ENCODE results near the gene AGAP1.

The AGAP1 gene

GRCh38 chr2:235854276-235854675, 360.4 kb downstream of the AGAP1 start:
- DNase-seq (ENCODE audit: low spot score) (no peak), ATAC-seq (ENCODE audit: low read depth) (no peak)
- Histone ChIP-seq H3K27ac (ENCODE audit: poor library complexity, severe bottlenecking) (no peak overlapping the region), H3K9me3 (ENCODE audit: severe bottlenecking) (no peaks in the 10 kb centered on the region), H3K4me1 (ENCODE audit: insufficient read depth, poor library complexity, severe bottlenecking) (no peaks in the 10 kb centered on the region), H3K27me3 (ENCODE audit: insufficient read depth, poor library complexity, severe bottlenecking) (no peaks in the 10 kb centered on the region), H3K4me3 (ENCODE audit: severe bottlenecking) (no peak overlapping the region), H3K36me3 (ENCODE audit: low read depth) (no peaks in the 10 kb centered on the region)
- TF ChIP-seq, protein P1, sequence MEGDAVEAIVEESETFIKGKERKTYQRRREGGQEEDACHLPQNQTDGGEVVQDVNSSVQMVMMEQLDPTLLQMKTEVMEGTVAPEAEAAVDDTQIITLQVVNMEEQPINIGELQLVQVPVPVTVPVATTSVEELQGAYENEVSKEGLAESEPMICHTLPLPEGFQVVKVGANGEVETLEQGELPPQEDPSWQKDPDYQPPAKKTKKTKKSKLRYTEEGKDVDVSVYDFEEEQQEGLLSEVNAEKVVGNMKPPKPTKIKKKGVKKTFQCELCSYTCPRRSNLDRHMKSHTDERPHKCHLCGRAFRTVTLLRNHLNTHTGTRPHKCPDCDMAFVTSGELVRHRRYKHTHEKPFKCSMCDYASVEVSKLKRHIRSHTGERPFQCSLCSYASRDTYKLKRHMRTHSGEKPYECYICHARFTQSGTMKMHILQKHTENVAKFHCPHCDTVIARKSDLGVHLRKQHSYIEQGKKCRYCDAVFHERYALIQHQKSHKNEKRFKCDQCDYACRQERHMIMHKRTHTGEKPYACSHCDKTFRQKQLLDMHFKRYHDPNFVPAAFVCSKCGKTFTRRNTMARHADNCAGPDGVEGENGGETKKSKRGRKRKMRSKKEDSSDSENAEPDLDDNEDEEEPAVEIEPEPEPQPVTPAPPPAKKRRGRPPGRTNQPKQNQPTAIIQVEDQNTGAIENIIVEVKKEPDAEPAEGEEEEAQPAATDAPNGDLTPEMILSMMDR (IDR thresholded peaks at IDR 0.05; ENCODE audit: poor library complexity, severe bottlenecking), result no peak

DNA sequence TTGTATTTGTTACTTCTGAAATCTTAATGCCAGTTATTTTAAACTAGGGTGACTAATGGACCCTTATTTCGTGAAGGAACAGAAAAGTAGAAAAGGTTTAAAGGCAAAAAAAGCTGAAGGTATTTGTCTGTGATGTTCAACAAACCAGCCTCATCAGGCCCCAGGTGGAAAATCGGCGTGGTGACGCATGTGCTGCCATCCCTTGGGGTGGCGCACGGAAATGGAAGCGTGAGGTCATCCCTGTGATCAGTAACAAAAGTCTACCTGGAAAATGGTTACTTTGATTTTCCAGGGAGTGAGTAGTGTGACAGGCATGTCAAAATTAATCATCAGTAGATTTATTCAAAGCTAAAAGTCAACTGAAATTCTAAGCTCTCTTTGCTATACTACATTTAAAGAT, 361.2 kb downstream of the AGAP1 start:
- TF ChIP-seq, protein P1 (IDR thresholded peaks at IDR 0.05; ENCODE audit: poor library complexity, severe bottlenecking), result no peak

GRCh38 chr2:235856151-235856854, 362.5 kb downstream of the AGAP1 start:
- no peaks in the 10 kb centered on the region for H3K36me3 ChIP-seq (ENCODE audit: low read depth)
- ATAC-seq (ENCODE audit: low read depth) (no peak), DNase-seq (ENCODE audit: low spot score) (no peak)
- no peaks in the 10 kb centered on the region for H3K4me1 ChIP-seq (ENCODE audit: insufficient read depth, poor library complexity, severe bottlenecking)
- no peaks in the 10 kb centered on the region for H3K9me3 ChIP-seq (ENCODE audit: severe bottlenecking)
- no peak overlapping the region for H3K27ac ChIP-seq (ENCODE audit: poor library complexity, severe bottlenecking)
- H3K4me3 ChIP-seq (ENCODE audit: severe bottlenecking), result no peak overlapping the region
- TF ChIP-seq, protein P1 (IDR thresholded peaks at IDR 0.05; ENCODE audit: poor library complexity, severe bottlenecking), result no peak
- H3K27me3 ChIP-seq (ENCODE audit: insufficient read depth, poor library complexity, severe bottlenecking), result no peaks in the 10 kb centered on the region

More for the DNA sequence above, 361.2 kb downstream of the AGAP1 start:
- Histone ChIP-seq H3K9me3 (ENCODE audit: severe bottlenecking) (no peaks in the 10 kb centered on the region), H3K36me3 (ENCODE audit: low read depth) (no peaks in the 10 kb centered on the region), H3K4me1 (ENCODE audit: insufficient read depth, poor library complexity, severe bottlenecking) (no peaks in the 10 kb centered on the region), H3K27me3 (ENCODE audit: insufficient read depth, poor library complexity, severe bottlenecking) (no peaks in the 10 kb centered on the region), H3K4me3 (ENCODE audit: severe bottlenecking) (no peak overlapping the region), H3K27ac (ENCODE audit: poor library complexity, severe bottlenecking) (no peak overlapping the region)
- DNase-seq (ENCODE audit: low spot score) (no peak), ATAC-seq (ENCODE audit: low read depth) (no peak)

GRCh38 chr2:235857598-235857997, 363.8 kb downstream of the AGAP1 start:
- TF ChIP-seq, protein P1 (IDR thresholded peaks at IDR 0.05; ENCODE audit: poor library complexity, severe bottlenecking), result no peak
- DNase-seq (ENCODE audit: low spot score) (no peak), ATAC-seq (ENCODE audit: low read depth) (no peak)
- no peaks in the 10 kb centered on the region for H3K9me3 ChIP-seq (ENCODE audit: severe bottlenecking)
- H3K27me3 ChIP-seq (ENCODE audit: insufficient read depth, poor library complexity, severe bottlenecking), result no peaks in the 10 kb centered on the region
- H3K36me3 ChIP-seq (ENCODE audit: low read depth), result no peaks in the 10 kb centered on the region
- no peak overlapping the region for H3K27ac ChIP-seq (ENCODE audit: poor library complexity, severe bottlenecking)
- no peaks in the 10 kb centered on the region for H3K4me1 ChIP-seq (ENCODE audit: insufficient read depth, poor library complexity, severe bottlenecking)
- no peak overlapping the region for H3K4me3 ChIP-seq (ENCODE audit: severe bottlenecking)

DNA sequence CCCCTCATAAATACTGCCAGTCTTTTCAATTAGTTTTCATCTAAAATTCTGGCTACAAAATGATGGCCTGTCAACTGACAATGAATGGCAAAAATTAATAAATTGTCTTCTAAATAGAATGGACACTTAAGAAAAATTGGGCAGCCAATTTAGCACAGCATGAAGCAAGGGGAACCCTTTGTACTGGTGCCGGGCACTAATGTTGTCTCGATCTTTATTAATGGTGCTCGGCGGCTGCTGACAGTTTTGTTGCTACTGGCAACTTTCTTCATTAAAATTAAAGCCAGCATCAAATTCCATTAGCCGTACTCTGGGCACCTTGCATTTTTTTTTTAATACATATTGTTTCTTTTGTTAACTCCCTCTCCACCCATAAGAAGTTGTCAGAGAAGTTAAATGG, 365.0 kb downstream of the AGAP1 start:
- Histone ChIP-seq H3K9me3 (ENCODE audit: severe bottlenecking) (no peaks in the 10 kb centered on the region), H3K27ac (ENCODE audit: poor library complexity, severe bottlenecking) (no peak overlapping the region), H3K27me3 (ENCODE audit: insufficient read depth, poor library complexity, severe bottlenecking) (no peaks in the 10 kb centered on the region), H3K4me3 (ENCODE audit: severe bottlenecking) (no peak overlapping the region), H3K4me1 (ENCODE audit: insufficient read depth, poor library complexity, severe bottlenecking) (no peaks in the 10 kb centered on the region), H3K36me3 (ENCODE audit: low read depth) (no peaks in the 10 kb centered on the region)
- ATAC-seq (ENCODE audit: low read depth) (no peak), DNase-seq (ENCODE audit: low spot score) (no peak)
- TF ChIP-seq, protein P1 (IDR thresholded peaks at IDR 0.05; ENCODE audit: poor library complexity, severe bottlenecking), result no peak

Measured in RWPE2 (cell line).